ENCODE results near the gene ADAMTS17.

- no peak for TF ChIP-seq CTCF (IDR thresholded peaks at IDR 0.05; ENCODE audit: low read depth, low read length, poor library complexity, severe bottlenecking)
- no peak for TF ChIP-seq EZH2phosphoT487 (IDR thresholded peaks at IDR 0.05; ENCODE audit: borderline replicate concordance, low read length)
These were observed 283.3 kb downstream of the ADAMTS17 start for GRCh38 chr15:100058458-100058857.

All from DOHH2 (cell line).